Measurements from ENCODE around the gene SMARCD3.

GRCh38 chr7:151229249-151229648, 19.2 kb downstream of the SMARCD3 start:
- no peak for TF ChIP-seq HMGXB4 (CRISPR knock-in tag; IDR thresholded peaks at IDR 0.05)
- no peak for TF ChIP-seq GATAD2B (IDR thresholded peaks at IDR 0.05; ENCODE audit: borderline replicate concordance)
- TF ChIP-seq NBN (IDR thresholded peaks at IDR 0.05; ENCODE audit: low read depth), result no peak

Measured in K562 (cell line).